GM19463 (cell line): ENCODE results near the gene RUBCNL.
"Not testable (repeated sequence)": the region's sequence is repeated elsewhere in the genome, so short reads cannot be mapped to it uniquely, and the experiment has no call there.

ENCODE experiments used
- ATAC-seq: cut with Tn5 transposase; IDR thresholded peaks from one replicate; pipeline ENCODE4 v1.9.1; 2021; ENCODE audit warnings: mild to moderate bottlenecking, moderate library complexity; ENCODE audit not compliant: unreplicated experiment

Gene RUBCNL

GRCh38 chr13:46387064-46387851 lies at the start of gene RUBCNL:
RUBCNL (minus strand) TSS chr13:46387252; CDS start chr13:46372475, 14,777 bp downstream.
- ATAC-seq, result no peak

- ATAC-seq, result not testable (repeated sequence)
Measured at GRCh38 chr13:46429558-46429957, 42.5 kb upstream of the RUBCNL start.

- no peak for ATAC-seq
Measured at GRCh38 chr13:46405457-46405856, 18.4 kb upstream of the RUBCNL start.

- ATAC-seq, result no peak
Measured at GRCh38 chr13:46404733-46405100, 17.7 kb upstream of the RUBCNL start.

GRCh38 chr13:46403851-46404732 lies 17.0 kb upstream of the RUBCNL start:
- ATAC-seq, result no peak

GRCh38 chr13:46402178-46402577 lies 15.1 kb upstream of the RUBCNL start:
- ATAC-seq, result no peak

- no peak for ATAC-seq
Measured at GRCh38 chr13:46401432-46401831, 14.4 kb upstream of the RUBCNL start.

GRCh38 chr13:46396341-46396740 lies 9.3 kb upstream of the RUBCNL start:
- ATAC-seq, result no peak

- peak; percentile 26 for ATAC-seq
Measured at GRCh38 chr13:46392967-46393366, 5.9 kb upstream of the RUBCNL start.

GRCh38 chr13:46389457-46390451 lies 2.7 kb upstream of the RUBCNL start:
- peak; percentile 65 for ATAC-seq

- ATAC-seq, result no peak
Measured at GRCh38 chr13:46388846-46389245, 1.8 kb upstream of the RUBCNL start.

GRCh38 chr13:46388308-46388707 lies 1.3 kb upstream of the RUBCNL start:
- no peak for ATAC-seq

- ATAC-seq, result no peak
Measured at GRCh38 chr13:46386392-46387063, 524 bp downstream of the RUBCNL start.

- no peak for ATAC-seq
Measured at GRCh38 chr13:46385946-46386345, 1.1 kb downstream of the RUBCNL start.

- no peak for ATAC-seq
Measured at GRCh38 chr13:46383383-46383782, 3.7 kb downstream of the RUBCNL start.

GRCh38 chr13:46382224-46382623 lies 4.8 kb downstream of the RUBCNL start:
- ATAC-seq, result peak; percentile 32

- no peak for ATAC-seq
Measured at GRCh38 chr13:46380242-46380641, 6.8 kb downstream of the RUBCNL start.

GRCh38 chr13:46379611-46380010 lies 7.4 kb downstream of the RUBCNL start:
- ATAC-seq, result no peak

GRCh38 chr13:46378411-46378810 lies 8.6 kb downstream of the RUBCNL start:
- no peak for ATAC-seq

- ATAC-seq, result peak; percentile 32
Measured at GRCh38 chr13:46377554-46377953, 9.5 kb downstream of the RUBCNL start.
